IPS-NIHi7 (cell line): Measurements from ENCODE around the gene HAPLN2.
"Not testable (repeated sequence)": the region's sequence is repeated elsewhere in the genome, so short reads cannot be mapped to it uniquely, and the experiment has no call there.

Experiments
- DNase-seq: peaks from one replicate; pipeline ENCODE4 v3.0.0; 2012; ENCODE audit warnings: mixed read lengths; ENCODE audit errors: extremely low spot score

The HAPLN2 gene

DNA sequence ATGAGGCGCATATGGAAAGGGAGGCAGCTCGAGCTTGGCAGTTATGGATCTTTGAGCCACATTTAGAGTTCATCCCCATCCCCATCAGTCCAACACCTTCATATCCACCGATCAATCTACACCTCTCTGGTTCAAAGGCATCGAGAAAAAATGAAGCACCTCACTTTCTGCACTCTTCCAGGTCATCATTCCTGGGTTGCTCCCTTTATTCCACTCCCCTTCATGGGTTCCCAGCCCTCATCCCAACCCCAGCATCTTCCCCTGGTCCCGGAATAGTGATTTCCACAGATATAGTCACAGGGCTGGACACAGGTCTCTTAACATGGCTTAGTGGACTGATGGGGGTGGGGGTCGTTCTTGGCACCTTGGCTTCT, 354 bp downstream of the HAPLN2 start:
- DNase-seq: no peak

- no peak for DNase-seq
These were observed 3.5 kb downstream of the HAPLN2 start for GRCh38 chr1:156622581-156623297.

GRCh38 chr1:156623946-156624813, 5.0 kb downstream of the HAPLN2 start:
- peak; percentile 78 for DNase-seq

GRCh38 chr1:156624814-156625435, 5.7 kb downstream of the HAPLN2 start:
- DNase-seq: no peak

DNA sequence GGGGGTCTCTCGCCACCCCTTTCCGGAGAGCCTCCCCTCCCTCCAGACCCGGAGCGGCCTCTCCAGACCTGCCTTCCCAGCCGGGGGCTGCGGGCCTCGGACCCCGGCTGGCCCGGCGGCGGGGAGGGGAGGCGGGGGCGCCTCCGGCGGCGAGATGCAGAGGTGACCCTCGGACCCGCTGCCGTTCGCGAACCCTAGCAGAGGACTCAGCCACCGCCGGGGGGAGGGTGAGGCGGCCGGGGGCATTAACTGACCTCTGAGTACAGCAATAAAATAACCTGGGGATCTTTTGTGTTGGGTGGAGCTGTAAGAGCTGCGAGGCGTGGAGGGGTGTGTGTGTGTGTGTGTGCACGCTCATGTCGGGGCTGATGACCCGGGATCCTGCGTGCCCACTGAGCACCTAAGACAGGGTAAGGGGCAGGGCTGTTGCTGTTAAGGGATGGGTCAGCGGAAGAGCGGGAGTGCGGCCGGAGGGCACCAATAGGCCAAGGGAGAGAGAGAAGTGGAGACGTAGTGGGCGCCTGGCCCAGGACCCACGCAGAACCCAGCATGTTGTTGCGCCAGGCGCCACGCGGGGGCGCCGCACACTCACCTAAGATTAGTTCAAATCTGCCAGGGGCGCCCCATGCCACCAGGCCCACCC, 6.3 kb downstream of the HAPLN2 start:
- DNase-seq: peak; percentile 60

DNA sequence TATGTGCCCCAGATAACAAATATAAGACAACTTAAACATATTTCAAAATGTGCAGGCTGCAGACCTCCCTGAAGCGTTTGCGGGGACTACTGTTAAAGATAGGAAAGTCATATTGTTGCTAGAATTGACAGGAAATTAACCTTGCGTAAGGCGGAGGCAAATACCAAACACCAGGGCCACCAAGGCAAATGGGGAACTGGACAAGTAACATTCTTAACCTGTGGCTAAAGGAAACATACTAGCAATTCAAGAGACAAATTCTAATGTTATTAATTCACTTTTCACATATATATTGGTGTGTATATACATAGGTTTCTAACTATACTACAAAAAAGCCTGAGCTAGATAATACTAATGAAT, 6.8 kb downstream of the HAPLN2 start:
- DNase-seq: no peak

DNA sequence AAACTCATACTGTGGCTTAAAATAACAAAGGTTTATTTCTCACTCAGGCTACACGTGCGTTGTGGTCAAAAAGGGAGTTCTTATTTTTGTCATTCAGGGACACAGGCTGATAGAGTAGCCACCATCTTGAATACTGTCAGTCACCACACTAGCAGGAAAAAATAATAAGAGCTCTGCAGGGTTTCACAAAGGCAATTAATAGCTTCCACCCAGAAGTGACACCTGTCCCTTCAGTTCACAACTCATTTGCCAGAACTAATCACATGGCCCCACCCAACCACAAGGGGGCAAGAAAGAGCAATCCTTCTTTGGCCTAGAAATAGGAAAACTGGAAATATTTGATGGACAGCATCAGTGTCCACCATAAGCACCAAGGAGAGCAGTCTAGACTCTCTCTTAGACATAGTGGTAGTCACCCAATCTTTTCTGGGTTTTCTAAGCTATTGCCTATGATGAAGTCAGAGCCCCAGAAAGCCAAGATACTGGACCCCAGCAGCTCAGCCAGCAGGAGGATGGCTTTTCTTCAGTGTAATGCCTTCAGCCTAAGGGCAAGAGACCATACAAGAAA, 8.2 kb downstream of the HAPLN2 start:
- DNase-seq: no peak

DNA sequence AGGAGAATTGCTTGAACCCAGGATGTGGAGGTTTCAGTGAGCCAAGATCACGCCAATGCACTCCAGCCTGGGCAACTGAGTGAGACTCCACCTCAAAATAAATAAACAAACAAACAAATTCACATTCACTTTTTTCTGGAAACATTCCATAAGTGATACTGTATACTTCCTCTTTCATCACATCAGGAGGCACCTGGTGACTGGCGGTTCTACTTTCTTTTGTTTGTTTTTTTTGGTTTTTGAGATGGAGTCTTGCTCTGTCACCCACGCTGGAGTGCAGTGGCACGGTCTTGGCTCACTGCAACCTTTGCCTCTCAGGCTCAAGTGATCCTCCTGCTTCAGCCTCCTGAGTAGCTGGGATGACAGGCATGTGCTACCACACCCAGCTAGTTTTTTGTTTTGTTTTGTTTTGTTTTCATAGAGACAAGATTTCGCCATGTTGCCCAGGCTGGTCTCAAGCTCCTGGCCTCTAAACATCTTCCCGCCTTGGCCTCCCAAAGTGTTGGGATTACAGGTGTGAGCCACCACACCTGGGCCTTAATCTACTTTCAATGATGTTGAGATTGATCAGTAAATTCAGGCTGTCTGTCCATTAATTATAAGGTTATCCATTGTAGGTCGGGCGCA, 10.7 kb downstream of the HAPLN2 start:
- no peak for DNase-seq

DNA sequence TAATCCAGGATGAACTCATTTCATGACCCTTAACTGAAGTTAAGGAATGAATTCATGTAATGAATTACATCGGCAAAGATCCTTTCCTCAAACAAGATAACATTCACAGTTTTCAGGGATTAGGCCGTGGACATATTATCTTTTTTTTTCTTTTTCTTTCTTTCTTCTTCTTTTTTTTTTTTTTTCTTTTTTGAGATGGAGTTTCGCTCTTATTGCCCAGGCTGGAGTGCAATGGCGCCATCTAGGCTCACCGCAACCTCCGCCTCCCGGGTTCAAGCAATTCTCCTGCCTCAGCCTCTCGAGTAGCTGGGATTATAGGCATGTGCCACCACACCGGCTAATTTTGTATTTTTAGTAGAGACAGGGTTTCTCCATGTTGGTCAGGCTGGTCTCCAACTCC, 11.9 kb downstream of the HAPLN2 start:
- not testable (repeated sequence) for DNase-seq

GRCh38 chr1:156632355-156632754, 13.1 kb downstream of the HAPLN2 start:
- DNase-seq: no peak

DNA sequence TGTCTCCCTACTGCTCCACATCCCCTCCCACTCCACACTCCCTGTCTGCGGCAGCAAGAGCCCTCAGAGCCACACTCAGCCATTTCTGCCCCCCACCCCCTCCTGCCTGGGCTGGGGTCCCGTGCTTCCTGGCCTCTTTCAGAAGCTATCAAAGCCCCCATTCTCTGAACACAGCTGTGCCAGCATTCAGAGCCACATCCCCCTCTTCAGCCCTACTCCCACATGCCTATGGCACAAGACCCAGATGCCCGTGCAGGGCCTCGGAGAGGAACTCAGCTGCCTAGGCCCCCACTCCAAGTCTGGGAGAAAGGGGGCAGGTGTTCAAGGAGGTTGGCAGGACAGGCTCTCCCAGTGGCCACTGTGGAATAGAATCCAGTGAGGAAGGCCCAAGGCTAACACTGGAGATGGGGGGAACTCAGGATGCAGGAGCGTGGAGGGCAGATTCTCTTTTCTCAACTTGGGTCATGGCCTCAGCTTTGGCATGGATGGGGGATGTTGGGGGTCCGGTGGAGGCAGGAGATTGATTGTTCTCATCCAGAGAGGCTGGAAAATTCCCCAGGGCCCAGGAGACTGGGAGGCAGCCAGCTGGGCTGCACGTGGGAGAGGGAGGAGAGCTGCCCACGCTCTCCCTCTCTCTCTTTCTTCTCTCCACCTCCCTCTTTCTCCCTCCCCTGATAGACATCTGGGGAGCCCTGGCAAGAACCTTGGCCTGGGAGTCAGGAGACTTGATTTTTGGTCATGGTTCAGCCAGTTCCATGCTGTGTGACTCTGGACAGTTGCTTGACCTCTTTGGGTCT, 19.2 kb downstream of the HAPLN2 start:
- peak; percentile 6 for DNase-seq

DNA sequence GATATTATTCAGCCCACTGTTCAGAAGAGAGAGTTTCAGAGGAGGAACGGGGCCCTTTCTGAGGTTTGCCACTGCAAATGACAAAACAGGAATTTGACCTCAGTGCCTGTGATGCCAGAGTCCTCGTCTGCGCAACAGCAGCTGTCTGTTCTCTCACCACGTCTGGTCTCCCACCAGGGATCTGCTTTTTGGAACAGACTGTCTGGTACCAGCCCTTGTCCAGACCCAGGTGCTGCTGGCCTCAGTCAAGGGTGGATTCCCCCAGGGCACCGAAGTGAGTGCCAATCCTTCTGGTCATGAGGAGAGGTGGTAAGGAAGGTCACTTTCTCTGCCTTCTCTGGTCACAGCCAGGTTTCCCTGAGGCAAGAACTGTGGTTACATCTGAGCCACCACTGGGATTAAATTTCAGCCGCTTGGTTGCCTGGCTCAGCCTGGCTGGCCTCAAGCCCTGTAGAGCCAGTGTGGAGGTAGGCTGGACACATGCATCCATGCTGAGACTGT, 20.4 kb downstream of the HAPLN2 start:
- peak; percentile 12 for DNase-seq

- no peak for DNase-seq
These were observed 21.9 kb downstream of the HAPLN2 start for GRCh38 chr1:156640842-156641706.

DNA sequence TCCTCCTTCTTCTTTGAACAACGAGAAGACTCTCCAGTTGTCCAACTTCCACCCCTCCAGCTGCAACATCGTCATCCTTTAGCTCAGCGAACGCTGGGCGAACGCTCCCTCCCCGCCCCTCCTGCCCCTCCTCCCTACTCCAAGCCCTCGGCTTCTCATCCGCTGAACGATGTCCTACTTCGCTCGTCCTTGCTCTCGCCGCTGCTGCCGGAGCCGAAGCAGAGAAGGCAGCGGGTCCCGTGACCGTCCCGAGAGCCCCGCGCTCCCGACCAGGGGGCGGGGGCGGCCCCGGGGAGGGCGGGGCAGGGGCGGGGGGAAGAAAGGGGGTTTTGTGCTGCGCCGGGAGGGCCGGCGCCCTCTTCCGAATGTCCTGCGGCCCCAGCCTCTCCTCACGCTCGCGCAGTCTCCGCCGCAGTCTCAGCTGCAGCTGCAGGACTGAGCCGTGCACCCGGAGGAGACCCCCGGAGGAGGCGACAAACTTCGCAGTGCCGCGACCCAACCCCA, 22.6 kb downstream of the HAPLN2 start, which contains the start of gene BCAN:
TSS of gene BCAN (plus strand) at position 357 of the 504 bp plus-strand sequence. CDS start 3,938 bp downstream, outside the sequence.
- peak; percentile 84 for DNase-seq

DNA sequence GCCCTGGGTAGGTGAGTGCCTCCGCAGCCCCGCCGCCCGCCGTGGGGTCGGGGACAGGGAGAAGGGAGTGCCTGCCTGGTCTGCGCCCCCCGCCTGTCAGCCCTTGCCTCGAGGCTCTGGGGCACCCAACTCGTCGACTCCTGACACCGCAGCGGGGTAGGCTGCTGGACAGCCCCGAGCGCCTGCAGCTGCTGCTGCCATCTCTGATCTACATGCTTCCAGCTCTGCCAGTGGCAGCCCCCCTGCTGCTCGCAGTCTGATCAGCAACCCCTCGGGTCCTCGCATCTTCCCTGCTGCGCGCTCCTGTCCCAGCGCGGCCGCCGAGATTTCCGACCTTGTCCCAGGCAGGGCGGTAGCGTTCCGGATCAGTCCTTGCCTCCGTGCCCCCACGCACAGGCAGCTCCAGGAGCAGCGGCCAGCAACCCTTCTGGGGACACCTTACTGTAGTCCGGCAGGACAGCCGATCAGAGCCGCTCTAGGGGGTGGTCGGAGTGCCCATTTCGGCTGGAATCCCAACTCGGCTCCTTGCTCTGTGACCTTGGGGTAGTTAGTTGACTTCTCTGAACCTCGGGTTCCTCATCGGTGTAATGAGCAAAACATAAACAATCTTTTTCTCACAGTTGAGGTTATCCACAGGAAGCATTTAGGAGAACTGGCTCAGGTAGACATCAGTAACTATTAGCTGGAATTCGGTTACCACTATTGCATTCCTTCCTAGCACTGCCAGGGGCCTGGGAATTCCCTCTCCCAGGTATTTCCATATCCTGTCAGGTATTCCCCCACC, 23.2 kb downstream of the HAPLN2 start:
- DNase-seq: no peak

GRCh38 chr1:156643049-156643777, 24.0 kb downstream of the HAPLN2 start:
- no peak for DNase-seq

DNA sequence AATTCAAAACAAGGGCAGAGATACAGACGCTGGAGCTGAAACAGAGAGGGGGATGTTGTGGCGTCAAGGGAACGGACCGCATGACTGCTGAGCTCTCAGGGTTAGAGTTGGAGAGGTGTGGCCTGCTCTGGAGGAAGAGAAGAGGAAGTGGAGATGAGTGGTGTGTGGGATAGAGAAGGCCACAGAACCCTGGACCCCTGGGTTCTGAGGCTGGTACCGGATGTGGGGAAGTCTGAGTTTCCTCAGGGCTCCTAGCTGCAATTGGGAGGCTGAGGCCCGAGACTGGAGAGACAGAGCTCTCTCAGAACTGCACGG, 24.5 kb downstream of the HAPLN2 start:
- DNase-seq: no peak

- DNase-seq: no peak
These were observed 24.9 kb downstream of the HAPLN2 start for GRCh38 chr1:156644146-156644545.
